HG03095 (cell line): ENCODE data around the gene ITPK1.

Experiments used
- ATAC-seq: cut with Tn5 transposase; IDR thresholded peaks from one replicate; pipeline ENCODE4 v1.9.1; 2021; ENCODE audit warnings: moderate library complexity; ENCODE audit not compliant: unreplicated experiment

The ITPK1 gene

GRCh38 chr14:92994131-92994676, 121.5 kb downstream of the ITPK1 start:
- no peak for ATAC-seq

GRCh38 chr14:92993302-92993701, 122.4 kb downstream of the ITPK1 start:
- no peak for ATAC-seq

GRCh38 chr14:92991536-92991935, 124.2 kb downstream of the ITPK1 start:
- ATAC-seq, result no peak

GRCh38 chr14:92990456-92991430, 125.0 kb downstream of the ITPK1 start:
- ATAC-seq, result no peak

- no peak for ATAC-seq
Observed at GRCh38 chr14:92988786-92989755, 126.7 kb downstream of the ITPK1 start.

- ATAC-seq, result no peak
Observed at GRCh38 chr14:92987713-92988510, 127.8 kb downstream of the ITPK1 start.

GRCh38 chr14:92987148-92987570, 128.6 kb downstream of the ITPK1 start:
- no peak for ATAC-seq

GRCh38 chr14:92986254-92987147, 129.2 kb downstream of the ITPK1 start:
- ATAC-seq, result no peak

GRCh38 chr14:92985521-92985920, 130.2 kb downstream of the ITPK1 start:
- no peak for ATAC-seq

- no peak for ATAC-seq
Observed at GRCh38 chr14:92984896-92985295, 130.8 kb downstream of the ITPK1 start.

GRCh38 chr14:92984082-92984788, 131.5 kb downstream of the ITPK1 start:
- no peak for ATAC-seq

- ATAC-seq, result no peak
Observed at GRCh38 chr14:92982956-92983355, 132.8 kb downstream of the ITPK1 start.

- ATAC-seq, result no peak
Observed at GRCh38 chr14:92981726-92982125, 134.0 kb downstream of the ITPK1 start.

- ATAC-seq, result no peak
Observed at GRCh38 chr14:92980866-92981265, 134.9 kb downstream of the ITPK1 start.

- no peak for ATAC-seq
Observed at GRCh38 chr14:92978229-92979021, 137.3 kb downstream of the ITPK1 start.

GRCh38 chr14:92976268-92976667, 139.5 kb downstream of the ITPK1 start:
- no peak for ATAC-seq

- ATAC-seq, result no peak
Observed at GRCh38 chr14:92974541-92975345, 141.0 kb downstream of the ITPK1 start.
